Retinal pigment epithelial cell (primary cell): ENCODE data around the gene ASPN.
A peak's percentile ranks its signal among the peaks of the same experiment; 100 is the strongest.

Experiments
- DNase-seq: peaks from one replicate; pipeline ENCODE4 v3.0.0-alpha.2; 2010; ENCODE audit warnings: low read depth
- H3K4me3 ChIP-seq: 2 replicates; pipeline ENCODE4 v1.5.1; 2011; ENCODE audit warnings: mild to moderate bottlenecking, low read length, control low read depth, moderate library complexity
- TF ChIP-seq, protein P1 (sequence below): conservative IDR thresholded peaks from 2 replicates; pipeline ENCODE4 v1.5.1; 2011; ENCODE audit warnings: low read depth, low read length, control low read depth, inconsistent platforms

ASPN gene

DNA sequence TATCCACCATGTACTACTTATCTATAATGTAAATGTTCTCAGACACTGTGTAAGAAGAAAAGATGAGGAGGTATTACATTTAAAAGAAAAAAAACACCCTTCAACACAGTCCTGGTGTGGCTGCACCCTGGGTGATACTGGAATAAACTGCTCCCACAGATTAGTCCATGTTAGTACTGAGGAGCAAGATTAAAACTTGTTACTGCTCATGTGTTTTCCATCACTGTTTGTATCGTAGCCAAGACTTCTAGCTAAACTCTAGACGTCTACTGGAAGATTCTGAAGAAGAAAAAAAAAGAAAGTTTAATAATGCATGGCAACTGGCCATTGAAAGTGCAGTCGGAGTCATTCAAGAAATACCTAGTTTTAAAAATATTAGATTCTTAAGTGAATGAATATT is at the start of gene ASPN:
Gene ASPN, minus strand, starts transcription at position 178 of the 400 bp plus-strand sequence.
- TF ChIP-seq, protein P1, sequence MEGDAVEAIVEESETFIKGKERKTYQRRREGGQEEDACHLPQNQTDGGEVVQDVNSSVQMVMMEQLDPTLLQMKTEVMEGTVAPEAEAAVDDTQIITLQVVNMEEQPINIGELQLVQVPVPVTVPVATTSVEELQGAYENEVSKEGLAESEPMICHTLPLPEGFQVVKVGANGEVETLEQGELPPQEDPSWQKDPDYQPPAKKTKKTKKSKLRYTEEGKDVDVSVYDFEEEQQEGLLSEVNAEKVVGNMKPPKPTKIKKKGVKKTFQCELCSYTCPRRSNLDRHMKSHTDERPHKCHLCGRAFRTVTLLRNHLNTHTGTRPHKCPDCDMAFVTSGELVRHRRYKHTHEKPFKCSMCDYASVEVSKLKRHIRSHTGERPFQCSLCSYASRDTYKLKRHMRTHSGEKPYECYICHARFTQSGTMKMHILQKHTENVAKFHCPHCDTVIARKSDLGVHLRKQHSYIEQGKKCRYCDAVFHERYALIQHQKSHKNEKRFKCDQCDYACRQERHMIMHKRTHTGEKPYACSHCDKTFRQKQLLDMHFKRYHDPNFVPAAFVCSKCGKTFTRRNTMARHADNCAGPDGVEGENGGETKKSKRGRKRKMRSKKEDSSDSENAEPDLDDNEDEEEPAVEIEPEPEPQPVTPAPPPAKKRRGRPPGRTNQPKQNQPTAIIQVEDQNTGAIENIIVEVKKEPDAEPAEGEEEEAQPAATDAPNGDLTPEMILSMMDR, result no peak
- peak; percentile 56 for DNase-seq
- H3K4me3 ChIP-seq, result no peak within 1 kb of the TSS

DNA sequence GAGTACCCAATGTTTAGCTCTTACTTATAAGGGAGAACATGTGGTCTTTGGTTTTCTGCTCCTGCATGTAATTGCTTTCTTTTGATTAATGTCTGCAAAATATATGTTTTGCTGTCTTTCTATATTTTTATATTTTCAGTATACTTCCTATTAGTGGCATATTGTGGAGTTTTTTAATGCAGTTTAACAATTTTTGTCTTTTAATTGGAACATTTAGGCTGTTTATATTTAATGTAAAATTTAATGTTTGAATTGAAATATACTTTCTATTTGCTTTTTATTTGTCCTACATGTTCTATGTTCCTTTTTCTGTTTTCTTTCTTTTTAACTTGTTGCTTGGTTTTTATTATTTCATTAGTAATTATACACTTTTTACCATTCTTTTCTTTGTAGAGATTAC is 48.6 kb upstream of the ASPN start:
- no peak overlapping the region for H3K4me3 ChIP-seq
- no peak for DNase-seq
- TF ChIP-seq, protein P1, result no peak

- TF ChIP-seq, protein P1, result no peak
- no peak for DNase-seq
- H3K4me3 ChIP-seq, result no peak overlapping the region
These were observed 46.8 kb upstream of the ASPN start for GRCh38 chr9:92529124-92529523.

- no peak overlapping the region for H3K4me3 ChIP-seq
- TF ChIP-seq, protein P1, result no peak
- no peak for DNase-seq
These were observed 46.2 kb upstream of the ASPN start for GRCh38 chr9:92528522-92528849.

- TF ChIP-seq, protein P1, result no peak
- no peak overlapping the region for H3K4me3 ChIP-seq
- no peak for DNase-seq
These were observed 45.7 kb upstream of the ASPN start for GRCh38 chr9:92527832-92528521.

GRCh38 chr9:92527291-92527828 is 45.1 kb upstream of the ASPN start:
- no peak for DNase-seq
- H3K4me3 ChIP-seq, result no peak overlapping the region
- TF ChIP-seq, protein P1, result no peak

GRCh38 chr9:92525306-92525705 is 43.0 kb upstream of the ASPN start:
- DNase-seq, result no peak
- no peak overlapping the region for H3K4me3 ChIP-seq
- TF ChIP-seq, protein P1, result no peak
